Activated T-cell treated with anti-CD3 and anti-CD28 coated beads for 48 hours (primary cell): ENCODE results near the gene SLC43A2.

ENCODE experiments used
- DNase-seq: peaks from one replicate; pipeline ENCODE4 v3.0.0-alpha.2; 2020; ENCODE audit warnings: low read depth

SLC43A2 gene

DNA sequence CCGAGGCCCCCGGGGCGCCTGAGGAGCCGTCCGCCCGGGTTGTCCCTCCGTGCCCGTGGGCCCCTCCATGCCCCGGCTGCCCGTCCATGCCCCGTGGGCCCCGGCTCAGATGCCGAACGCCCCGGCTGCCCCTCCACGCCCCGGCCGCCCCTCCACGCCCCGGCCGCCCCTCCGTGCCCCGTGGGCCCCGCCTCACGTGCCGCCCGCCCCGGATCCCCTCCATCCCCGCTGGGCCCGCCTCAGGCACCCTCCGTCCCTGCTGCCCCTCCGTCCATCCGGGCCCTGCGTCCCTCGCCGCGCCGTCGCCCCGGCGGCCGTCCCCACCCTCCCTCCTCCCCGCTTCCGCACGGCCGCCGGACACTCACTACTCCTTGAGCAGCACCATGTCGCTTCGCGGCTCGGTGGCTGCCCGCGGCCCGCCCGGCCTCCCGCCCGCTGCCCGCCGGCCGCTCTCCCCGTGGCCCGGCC lies 66.4 kb downstream of the SLC43A2 start:
- no peak for DNase-seq

DNA sequence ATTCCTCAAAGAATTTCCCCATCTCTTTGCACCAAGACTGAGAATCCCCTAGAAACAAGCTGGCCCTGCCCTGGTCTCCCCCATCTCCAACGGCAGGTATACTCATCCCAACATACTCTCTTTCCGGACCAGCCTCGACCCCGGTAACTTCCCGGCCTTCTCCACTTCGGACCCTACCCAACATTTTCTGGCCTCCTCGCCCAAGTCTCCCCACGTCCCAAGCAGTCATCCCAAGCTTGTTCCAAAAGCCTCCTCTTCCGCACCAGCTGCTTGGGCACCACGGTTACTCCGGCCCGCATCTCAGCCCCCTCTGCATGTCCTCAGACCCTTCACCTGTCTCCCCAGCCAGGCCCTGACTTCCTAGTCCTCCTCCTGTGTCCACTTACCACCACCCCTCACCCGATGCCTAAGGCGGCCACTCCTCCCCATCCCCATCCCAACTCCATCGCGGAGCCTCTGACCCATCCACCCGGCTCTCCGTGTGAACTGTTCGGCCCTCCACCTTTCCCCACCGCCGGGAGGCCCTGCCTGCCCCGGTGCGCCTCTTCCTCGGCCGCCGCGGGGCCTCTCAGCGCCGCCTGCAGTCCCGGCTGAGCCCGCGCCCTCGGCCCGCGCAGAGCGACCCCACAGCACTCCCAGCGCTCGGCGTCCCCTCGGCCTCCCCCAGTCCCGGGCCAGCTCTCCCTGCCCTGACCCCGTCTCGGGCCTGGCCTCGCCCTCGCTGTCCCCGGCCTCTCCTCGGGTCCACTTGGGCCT lies 67.0 kb downstream of the SLC43A2 start:
- peak; percentile 40 for DNase-seq

DNA sequence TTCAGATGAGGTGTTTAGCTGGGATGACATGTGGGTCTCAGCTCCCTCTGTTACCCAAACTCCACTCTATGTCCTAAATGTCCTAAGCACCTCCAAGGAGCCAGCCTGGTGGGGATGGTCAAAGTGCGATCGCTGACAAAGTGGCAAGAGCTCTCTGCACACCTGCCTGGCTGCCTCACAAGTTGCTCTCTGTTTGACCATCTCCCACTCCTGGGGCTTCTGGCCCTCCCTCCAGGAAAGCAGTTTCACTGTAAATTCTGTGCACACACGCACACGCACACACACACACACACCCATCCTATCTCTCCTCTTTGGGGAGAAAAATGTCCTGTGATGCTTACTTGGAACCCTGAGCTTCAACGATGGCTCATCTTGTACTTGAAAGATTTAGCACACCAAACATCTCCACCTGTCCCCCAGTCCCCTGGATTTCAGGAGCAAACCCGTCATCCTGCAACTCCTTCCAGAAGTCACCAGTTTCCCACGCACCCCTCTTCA lies 67.7 kb downstream of the SLC43A2 start:
- DNase-seq, result no peak

DNA sequence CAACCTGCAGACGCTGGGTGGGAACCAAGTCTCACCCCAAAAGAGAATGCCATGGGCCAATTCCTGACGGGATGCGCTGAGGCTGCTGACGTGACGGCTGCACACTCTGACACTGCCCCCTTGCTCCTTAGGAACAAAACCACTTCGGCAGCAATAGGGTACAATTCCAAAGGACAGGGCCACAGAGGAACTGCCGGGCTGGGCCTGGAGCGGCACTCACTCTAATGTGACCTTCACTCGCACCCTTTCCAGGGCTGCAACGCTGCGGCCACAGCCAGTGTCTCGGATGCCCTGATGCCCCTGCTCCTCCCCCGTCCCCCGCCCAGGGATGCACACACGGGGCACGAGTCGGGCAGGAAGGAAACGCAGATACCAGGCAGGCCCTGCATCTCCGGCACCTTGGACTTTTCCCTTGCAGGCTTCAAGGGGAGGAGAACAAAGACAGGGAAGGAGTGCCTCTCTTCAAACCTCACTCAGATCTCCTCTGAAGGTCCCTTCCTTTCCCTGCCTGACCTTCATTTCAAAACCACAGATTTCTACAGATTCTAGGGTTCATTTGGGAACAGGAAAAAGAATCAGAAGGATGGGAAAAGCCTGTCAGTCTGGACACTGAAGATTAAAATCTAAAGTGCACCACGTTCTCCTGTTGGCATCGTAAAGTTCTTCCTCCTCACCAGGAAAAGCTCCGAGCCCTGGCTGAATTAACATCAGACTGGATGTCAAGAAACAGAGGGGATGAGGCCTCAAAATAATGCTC lies 68.4 kb downstream of the SLC43A2 start:
- DNase-seq, result no peak

DNA sequence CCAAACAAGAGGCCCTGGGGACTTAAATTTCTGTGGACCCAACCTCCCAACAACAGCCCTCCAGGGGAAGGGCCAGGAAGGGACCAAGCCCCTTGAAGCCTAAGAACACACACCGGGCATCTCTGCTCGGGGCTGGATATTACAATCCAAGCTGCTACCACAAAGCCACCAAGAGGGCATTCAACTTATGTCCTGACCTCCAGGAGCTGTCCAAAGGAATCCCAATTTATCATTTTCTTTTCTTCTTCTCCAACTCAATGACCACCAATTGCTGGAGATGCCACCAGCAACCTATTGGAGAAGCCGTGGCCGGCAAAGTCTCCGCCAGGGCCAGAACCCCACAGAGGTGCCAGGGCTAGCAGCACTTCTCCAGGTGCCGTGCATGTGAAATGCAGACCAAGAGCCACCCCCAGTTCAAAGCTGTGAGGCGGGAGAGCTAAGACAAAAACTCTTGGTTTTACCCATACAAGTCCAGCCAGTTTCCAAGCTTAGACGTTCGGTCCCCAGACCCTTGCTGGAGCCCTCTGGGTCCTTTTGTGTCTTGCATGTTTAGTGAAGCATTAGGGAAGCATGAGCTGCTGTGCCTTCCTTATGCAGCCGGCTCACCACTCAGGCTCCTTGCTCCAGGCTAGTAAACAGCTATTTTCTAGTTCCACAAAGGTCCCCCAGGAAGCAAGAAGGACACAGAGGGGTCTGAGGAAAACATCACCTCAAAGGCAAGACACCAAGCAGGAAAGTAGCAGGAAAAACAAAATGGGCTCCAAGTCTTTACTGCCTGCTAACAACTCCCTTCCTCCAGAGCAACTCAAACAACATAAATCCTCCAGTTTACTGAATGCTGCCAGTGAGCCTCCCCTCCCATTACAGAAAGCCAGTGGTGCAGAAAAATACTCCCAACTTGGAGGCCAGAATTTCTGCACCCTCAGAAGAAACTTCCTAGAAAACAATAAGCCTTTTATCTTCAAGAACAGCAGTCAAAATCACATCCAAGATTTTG lies 69.3 kb downstream of the SLC43A2 start:
- no peak for DNase-seq

DNA sequence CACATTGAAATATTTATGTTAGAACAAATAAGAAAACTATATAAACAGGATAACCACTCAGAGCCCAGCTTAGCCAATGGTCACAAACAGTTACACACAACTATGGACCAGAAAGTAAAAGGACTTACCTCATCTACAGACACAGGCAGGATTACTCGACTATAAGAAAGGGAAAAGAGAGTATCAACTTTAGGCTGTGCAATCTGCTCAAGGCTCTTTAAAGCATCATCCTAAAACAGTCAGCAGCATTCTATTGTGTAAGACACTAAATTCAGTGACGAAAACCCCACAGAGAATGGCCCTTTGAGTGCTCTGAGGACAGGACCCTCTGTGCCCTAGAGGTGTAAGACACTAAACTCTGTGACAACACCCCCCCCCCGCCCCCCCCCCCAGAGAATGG lies 70.2 kb downstream of the SLC43A2 start:
- DNase-seq, result no peak

DNA sequence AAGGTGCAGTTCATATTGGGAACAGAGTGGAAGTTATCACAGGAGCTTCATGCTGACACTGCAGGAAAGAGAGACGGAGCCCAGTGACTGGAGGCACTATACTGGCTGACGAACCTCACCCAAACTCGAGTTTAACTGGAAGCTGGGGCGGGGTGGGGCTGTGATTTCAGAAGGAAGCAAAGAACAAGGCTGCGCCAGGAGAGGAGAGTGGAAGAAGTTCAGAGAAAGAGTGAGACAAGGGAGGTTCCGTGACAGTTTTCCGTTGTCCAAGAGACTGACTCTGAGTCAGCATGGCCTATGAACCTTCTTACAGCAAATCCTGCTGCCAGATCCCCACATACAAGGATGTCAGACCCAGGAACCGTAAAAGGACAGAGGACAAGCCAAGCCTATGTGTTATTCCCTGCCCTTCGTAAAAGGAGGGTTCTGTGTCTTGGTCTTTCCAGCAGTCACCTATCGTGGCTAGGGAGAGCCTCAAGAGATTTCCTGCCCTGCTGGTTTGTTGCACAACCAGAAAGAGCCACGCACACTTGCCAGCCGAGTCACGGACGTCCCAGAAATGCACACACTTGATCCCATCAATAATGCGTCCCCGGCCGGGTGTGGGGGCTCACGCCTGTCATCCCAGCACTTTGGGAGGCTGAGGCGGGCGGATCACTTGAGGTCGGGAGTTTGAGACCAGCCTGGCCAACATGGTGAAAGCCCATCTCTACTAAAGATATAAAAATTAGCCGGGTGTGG lies 71.1 kb downstream of the SLC43A2 start:
- DNase-seq, result no peak

DNA sequence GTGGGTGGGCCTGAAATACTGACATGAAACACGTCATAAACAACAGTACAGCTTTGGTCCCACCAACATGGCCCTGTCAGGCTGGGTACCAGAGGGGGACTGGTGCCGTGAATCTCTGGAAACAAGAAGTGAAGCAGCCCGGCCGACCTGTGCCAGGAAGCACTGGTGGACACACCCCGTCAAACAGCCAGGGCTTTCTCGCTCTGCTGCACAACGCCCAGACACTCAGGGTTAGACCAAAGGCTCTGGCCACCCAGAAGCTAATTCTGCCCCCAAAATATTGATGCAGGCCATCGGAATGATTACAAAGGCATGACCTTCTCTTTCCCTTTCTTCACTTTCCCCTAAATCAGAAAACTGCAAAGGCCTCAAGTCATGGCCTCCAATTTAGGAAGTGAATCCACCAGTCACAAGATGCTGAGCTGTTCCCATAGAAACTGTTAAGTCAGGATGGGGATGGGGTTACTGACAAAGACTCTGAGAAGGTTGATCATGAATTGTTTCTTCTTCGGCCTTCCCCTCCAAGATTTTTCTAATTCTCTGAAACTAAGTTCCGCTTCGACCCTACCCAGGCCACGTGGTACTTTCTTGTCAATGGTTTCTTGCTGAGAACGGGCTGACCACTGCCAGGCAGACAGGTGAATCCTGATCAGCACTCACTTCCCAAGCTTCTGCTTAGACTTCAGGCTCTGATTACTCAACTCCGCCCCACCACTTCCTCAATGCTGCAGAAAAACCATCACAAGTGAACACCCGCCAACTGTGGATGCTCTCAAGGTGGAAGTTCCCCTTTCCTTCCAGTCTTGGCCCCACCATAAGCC lies 72.8 kb downstream of the SLC43A2 start:
- DNase-seq, result no peak

DNA sequence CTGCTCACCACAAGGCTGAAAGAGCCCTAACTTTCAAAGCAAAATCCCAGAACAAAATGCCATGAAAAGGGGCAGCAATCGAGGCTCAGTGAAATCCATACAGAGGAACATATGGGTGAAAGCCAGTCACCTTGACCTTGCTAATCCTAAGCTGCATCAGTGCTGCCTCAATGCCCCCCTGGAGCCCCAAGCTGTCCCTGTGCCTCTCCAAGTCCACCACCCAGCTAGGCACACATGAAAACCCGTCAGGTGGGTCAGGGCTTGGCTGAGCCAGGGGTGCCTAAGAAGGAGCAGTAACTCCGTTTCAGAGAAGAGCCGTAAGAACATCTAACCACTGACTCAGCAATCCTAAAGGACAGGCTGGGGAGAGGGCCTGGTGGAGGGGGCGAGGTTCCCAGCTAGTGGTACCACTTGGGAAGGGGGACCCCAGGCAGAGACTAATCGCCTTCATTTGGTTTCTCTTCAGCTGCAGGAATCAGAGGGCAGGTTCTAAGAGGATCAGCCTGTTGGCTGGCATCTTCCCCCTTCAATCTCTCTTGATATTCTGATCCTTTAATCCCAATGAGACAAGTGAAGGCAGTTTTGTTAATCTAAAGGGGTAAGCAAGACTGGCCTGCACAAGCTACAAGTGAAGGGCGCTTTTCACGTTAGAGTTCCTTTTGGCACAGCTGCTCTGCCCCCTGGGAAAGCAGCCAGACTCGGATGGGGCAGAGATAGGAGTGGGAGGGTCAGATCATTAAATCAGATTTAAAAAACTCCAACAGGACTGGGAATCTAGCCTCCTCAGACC lies 73.7 kb downstream of the SLC43A2 start:
- no peak for DNase-seq

DNA sequence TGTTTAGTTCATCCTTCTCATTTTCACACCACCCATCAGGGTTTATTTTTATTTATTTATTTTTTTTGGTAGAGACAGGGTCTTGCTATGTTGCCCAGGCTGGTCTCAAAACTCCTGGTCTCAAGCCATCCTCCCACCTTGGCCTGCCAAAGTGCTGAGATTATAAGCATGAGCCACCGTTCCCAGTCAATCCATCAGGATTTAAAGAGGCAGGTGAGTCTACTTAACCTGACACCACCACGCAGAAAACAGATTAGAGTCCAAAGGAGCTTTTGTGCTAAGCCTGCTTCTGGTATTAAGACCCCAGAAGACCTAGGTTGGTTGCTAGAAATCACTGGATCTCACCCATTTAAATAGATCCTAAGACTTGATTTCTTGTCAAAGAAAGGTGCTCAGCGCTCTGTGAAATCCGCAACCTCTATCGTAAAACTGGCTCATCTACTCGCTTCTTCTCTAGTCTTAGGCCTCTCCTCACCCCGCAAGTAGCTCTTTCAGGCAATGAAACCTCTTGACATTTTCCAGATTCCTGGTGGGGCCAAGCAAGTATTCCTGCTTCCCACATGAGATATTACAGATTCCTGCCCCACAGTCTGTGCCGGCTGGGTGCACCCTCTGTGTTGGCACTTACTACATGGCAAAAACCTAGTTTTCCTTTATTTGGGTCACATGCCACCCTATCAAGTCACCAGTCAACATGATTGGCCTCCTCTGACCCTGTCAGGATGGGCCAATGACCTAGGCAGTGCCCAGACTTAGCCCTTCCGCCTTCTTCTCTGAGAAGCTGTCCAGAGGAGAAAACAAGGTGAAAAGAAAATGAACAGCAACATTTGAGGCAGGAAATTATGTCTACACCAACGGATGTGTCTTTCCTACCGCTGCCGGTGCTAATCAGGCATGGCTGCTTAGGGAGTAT lies 75.0 kb downstream of the SLC43A2 start:
- no peak for DNase-seq

DNA sequence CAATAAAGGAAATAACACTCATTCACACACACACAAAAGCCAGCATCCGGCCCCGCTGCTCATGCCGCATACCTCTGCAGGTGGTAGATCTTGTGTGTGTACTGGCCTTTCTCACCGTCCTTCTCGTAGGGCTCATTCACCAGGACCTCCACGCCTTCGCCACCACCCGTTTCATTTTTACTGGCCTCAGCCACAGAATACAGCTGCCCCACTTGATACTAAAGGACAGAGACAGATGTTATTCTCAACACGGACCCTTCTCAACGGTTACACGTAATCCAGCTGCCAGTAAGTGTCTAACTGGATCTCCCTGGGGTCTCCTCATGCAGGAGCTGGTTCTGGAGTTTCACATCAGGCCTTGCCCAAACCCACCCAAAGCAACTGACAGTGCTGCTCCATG lies 75.7 kb downstream of the SLC43A2 start:
- no peak for DNase-seq

DNA sequence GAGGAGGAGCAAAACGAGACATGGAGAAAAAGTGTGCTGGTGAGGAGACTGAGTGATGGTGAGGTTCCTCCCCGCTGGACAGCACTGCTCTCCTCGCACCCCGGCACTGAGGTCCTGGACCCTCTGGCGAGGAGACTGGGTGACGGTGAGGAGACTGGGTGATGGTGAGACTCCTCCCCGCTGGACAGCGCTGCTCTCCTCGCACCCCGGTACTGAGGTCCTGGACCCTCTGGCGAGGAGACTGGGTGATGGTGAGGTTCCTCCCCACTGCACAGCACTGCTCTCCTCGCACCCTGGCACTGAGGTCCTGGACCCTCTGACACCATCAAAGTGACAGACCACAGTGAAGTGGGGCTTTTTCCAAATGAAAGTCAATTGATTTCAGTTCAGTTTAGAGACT lies 76.9 kb downstream of the SLC43A2 start:
- no peak for DNase-seq

DNA sequence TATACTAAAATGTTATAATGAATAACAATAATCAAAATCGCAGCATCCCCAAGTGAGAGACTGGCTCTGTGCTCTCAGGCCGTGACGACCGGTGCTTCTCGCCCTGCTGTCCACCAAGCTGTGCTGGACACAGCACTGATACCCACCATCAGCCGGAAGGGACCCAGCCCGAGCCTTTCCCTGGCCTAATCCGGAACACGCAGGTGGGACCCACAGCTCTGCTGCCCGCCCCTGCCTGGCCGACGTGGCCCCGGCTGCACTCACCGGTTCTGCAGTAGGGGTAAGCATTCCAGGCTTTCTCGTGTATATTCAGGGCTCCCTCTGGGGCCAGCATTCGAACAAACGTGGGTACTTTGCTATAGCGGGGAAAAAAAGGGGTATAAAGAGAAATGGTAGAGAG lies 80.6 kb downstream of the SLC43A2 start:
- DNase-seq, result no peak

DNA sequence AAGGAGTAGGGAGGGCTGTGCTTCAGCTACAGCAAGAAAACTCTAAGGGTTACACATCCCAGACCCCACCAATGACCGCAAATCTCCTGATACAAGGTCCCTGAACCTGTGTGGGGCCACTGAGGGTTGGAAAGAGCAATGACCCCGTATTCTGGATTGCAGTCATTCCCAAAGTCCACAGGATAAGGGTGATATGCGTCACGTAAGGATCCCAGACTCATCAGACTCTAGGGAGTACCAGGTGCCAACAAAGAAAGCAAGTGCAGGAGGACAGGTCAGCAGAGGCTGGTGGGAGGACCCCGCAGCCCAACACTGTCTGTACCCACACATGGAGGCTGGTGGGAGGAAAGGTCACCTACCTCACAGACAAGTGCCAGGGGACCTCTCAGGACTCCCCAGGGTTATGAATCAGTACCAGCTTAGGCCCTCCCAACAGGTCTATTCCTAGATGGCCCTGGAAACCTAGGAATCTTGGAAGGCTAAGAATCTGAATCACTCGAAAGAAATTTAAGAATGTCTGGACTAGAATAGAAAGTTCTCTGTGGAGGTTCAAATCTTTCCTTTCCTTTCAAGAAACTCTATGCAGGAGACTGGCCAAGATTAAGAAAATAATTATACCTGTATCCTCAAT lies 82.2 kb downstream of the SLC43A2 start:
- DNase-seq, result no peak

DNA sequence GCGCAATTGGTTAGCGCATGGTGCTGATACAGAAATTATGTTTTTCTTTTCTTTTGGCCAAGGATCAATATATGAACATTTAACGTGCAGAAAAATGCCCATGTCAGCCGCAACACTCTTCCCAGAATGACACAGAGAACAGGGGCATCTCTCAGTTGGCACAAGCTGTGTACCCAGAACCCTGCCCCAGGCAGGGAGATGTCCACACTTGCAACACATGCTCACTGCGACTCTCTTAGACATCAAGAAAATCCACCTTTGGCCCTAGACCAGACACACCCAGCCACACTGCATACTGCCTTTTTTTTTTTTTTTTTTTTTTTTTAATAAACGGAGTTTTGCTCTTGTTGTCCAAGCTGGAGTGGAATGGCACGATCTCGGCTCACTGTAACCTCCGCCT lies 83.0 kb downstream of the SLC43A2 start:
- DNase-seq, result no peak

DNA sequence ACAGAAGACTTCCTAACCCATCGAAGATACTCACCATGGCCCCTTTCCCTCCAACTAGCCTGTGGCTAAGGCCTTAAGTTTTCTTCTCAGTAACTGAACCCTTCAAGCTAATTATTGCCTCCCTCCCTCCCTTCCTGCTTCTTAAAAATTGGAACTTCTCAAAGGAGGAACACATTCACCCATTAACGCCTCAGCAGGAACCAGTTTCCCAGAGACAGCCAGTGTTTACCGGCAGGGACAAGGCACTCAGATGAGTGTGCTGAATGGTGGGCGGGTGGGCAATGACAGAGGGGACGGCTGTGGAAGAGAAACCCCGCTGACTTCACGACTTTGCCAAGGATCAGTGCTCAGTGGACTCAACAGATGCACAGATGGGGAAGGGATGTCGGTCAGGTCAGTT lies 86.3 kb downstream of the SLC43A2 start:
- DNase-seq, result no peak

DNA sequence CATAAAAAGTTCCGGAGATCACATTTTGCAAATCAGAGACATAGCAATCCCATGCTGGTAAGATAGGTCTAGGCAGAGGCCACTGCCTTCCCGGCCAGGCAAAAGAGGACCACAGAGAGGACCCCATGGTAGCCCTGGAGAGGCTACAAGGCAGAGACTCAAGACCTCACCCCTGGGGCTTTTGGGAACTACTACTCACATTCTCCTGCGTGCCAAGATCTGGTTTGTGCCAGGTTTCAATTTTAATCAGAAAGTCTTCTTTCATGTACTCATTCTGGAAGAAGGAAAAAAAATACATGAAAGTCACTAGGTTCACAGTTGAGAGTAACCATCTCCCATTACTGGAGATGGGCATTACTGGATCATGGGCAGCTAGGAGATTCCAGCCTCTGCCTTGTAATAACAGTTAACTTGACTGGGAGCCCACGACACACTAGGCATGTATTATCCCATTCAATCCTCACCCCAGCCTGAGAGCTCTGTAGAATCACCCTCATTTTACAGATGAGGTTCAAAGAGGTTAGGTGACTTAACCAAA lies 87.2 kb downstream of the SLC43A2 start:
- DNase-seq, result no peak

DNA sequence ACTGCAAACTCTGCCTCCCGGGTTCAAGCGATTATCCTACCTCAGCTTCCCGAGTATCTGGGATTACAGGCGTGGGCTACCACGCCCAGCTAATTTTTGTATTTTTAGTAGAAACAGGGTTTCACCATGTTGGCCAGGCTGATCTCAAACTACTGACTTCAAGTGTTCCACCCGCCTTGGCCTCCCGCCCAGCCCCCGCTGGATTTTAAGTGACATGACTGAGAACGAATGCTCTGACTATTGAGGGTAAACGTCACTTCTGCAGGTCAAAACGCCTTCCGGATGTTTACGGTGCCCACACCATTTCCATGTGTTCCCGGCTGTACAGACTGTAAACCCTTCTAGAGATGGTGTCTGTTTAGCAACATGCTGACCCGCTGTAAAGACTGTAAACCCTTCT lies 88.8 kb downstream of the SLC43A2 start:
- no peak for DNase-seq
